Iris pigment epithelial cell (primary cell): ENCODE data around the gene ZNF326.
"Not testable (repeated sequence)": the region's sequence is repeated elsewhere in the genome, so short reads cannot be mapped to it uniquely, and the experiment has no call there.

Source experiments
- DNase-seq: peaks from one replicate; pipeline ENCODE4 v3.0.0-alpha.2; 2011; ENCODE audit warnings: low read depth

The ZNF326 gene

DNA sequence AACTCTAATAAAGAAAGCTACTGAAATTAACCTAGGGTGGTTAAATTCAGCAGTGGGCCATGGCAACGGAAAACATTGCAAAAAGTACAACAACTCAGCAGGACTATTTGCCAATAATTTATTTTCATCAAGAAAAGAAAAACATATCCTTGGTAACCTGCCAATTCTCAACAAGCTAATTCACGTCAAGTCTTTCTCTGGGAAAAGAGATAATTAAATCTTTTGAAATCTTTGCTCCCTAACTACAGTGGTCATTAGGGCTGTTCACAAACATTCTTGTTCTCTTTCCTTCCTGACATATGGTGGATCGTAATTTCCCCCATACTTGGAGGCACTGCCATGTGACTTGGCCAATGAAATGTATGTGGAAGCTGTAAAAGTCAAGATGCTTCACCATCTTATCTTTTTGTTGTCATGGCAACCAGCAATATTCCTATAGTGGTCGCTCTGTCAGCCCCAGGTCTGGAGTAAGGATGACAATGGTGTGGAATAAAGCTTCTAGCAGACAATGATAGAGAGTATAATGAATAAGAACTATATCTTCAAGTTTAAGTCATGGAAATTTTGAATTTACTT lies 29.6 kb upstream of the ZNF326 start:
- no peak for DNase-seq

DNA sequence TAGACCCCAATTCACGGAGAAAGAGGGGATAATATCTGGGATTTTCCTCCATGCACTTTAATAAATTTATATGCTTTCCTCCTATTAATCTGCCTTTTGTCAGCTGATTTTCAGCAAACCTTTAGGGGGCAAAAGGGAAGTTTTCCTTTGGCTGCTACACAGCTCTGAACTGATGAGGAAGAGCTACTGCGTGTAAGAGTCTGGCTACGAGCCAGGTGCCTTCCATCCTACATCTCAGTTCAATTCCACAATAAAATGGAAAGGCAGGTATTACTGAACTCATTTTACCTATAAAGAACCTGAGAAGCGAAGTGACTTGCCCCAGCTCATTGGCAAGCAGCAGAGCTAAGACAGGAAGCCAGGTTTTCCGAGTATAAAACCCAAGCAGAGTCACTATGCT lies 28.3 kb upstream of the ZNF326 start:
- no peak for DNase-seq

- peak; percentile 43 for DNase-seq
Measured at GRCh38 chr1:89971600-89971999, 23.3 kb upstream of the ZNF326 start.

DNA sequence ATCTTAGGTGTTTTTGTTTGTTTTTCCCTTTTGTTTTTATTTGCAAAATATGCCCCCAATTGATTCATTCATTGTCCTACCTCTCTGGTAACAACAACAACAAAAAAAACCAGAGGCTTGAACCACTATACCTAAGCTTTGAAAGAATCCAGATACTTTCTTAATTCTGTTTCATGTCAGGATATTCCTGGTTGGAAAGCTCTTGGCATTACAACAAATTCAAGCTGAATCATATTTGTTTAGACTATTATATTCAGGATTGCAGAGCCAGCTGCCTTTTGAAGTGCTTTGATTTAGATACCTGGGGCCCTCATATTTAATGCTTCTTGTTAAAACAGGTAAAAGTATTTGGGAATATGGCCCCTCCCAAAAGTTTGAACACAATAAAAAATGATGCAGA lies 22.9 kb upstream of the ZNF326 start:
- no peak for DNase-seq

DNA sequence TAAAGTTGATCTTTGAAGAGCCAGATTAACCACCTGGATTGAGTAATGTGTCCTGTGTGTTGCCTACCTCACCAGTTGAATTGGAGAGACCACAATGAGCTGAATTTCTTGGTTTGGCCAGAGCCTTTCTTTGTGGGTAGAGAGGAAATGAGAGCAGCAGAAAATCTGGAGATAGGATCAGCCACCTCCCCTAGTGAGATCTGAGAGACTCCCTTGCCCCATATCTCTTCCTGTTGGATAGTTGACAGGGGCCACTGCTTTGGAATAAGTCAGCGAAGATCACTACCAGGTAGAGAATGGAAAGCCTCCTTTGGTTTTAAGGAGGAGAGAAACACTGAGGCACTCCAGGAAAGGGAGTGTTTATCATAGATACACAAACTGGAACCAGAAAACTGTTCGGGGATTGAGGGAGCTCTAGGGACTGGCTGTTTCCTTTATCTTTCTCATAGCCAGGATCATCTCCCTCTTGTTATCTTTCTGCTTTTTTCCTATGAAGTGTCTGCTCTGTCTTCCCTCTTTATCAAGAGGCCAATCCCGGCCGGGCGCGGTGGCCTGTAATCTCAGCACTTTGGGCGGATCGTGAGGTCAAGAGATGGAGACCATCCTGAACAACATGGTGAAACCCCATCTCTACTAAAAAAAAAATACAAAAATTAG lies 21.3 kb upstream of the ZNF326 start:
- no peak for DNase-seq

DNA sequence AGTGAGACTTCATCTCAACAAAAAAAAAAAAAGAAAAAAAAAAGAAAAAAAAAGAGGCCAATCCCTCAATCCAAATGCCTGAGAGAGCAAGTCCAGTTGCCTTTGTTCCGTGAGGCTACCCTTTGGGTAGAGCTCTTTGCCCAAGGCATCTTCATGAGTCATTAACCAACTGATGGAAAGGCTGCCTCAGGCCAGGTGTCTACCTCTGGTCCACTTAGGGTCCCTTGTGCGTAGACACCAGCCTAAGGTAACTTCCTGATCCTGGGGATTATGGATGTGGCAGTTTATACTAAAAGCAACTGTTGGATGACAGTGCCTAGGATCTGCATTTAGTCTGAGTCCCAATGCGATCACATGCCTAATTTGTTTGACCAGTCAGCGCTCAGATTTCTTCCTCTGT lies 20.7 kb upstream of the ZNF326 start:
- no peak for DNase-seq

DNA sequence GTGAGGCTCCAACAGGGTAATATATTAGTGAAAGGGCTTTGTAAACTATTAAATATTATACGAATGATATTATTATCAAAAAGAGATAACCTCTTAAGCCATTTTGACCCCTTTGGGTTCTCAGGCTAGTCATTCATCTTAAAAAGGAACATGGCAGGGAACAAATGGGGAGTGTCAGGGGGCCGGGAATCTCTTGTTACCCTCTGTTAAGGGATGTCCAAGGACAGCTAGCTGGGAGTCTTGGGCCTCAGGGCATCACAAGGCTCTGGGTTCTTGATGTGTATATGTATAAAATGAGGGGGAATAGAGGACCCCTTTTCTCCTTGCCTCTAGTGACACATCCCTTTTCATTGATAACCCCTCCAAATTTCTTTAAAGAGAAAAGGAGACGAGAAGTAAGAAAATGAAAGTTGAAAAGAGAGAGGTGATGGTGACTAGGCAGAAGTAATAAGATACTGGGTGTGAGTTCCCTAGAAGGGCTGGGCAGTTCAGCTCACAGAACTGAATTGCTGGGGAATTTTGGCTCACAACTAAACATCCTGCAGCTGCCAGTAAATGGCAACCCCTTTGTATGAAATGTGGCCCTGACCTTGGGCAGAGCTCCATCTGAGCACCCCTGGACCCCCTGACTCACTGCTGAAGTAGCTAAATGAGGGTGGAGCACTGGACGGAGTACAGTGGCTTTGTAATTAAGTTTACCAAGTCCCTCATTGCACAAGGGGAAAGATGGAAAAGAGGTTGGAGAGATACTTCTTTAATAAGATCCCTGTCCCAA lies 20.0 kb upstream of the ZNF326 start:
- peak; percentile 87 for DNase-seq

GRCh38 chr1:89975540-89976125 lies 19.3 kb upstream of the ZNF326 start:
- DNase-seq, result no peak

DNA sequence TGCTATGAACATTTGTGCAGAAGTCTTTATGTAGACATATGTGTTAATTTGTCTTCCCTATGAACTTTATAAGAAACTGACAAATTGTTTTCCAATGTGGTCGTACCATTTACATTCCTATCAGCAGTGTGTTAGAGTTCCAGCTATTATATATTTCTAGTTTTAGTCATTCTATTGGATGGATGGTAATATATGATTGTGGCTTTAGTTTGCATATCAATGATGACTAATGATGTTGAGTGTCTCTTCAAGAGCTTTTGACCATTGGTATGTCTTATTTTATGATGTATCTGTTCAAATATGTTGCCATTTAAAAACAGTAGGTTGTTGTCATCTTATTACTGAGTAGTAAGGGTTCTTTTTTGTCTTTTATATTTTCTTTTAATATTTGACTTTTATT lies 16.2 kb upstream of the ZNF326 start:
- peak; percentile 72 for DNase-seq

- DNase-seq, result peak; percentile 25
Measured at GRCh38 chr1:89980605-89981004, 14.3 kb upstream of the ZNF326 start.

DNA sequence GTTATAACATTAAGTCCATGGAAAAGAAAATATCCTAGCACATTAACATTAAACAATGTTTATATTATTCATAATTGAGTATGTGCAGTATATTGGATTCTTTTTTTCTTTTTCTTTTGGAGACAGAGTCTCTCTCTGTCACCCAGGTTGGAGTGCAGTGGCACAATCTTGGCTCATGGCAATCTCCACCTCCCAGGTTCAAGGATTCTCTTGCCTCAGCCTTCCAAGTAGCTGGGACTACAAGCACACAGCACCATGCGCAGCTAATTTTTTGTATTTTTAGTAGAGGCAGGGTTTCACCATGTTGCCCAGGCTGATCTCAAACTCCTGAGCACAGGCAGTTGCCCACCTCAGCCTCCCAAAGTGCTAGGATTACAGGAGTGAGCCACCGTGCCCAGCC lies 12.1 kb upstream of the ZNF326 start:
- DNase-seq, result not testable (repeated sequence)

- DNase-seq, result not testable (repeated sequence)
Measured at GRCh38 chr1:89984564-89985116, 10.3 kb upstream of the ZNF326 start.

- no peak for DNase-seq
Measured at GRCh38 chr1:89986020-89986419, 8.9 kb upstream of the ZNF326 start.

- peak; percentile 75 for DNase-seq
Measured at GRCh38 chr1:89987159-89987819, 7.6 kb upstream of the ZNF326 start.

- DNase-seq, result no peak
Measured at GRCh38 chr1:89989099-89989498, 5.8 kb upstream of the ZNF326 start.

- DNase-seq, result no peak
Measured at GRCh38 chr1:89989799-89990198, 5.1 kb upstream of the ZNF326 start.

GRCh38 chr1:89990976-89991831 lies 3.7 kb upstream of the ZNF326 start:
- DNase-seq, result no peak

GRCh38 chr1:89993541-89993940 lies 1.4 kb upstream of the ZNF326 start:
- no peak for DNase-seq

- DNase-seq, result no peak
Measured at GRCh38 chr1:89994231-89994804, 592 bp upstream of the ZNF326 start.

DNA sequence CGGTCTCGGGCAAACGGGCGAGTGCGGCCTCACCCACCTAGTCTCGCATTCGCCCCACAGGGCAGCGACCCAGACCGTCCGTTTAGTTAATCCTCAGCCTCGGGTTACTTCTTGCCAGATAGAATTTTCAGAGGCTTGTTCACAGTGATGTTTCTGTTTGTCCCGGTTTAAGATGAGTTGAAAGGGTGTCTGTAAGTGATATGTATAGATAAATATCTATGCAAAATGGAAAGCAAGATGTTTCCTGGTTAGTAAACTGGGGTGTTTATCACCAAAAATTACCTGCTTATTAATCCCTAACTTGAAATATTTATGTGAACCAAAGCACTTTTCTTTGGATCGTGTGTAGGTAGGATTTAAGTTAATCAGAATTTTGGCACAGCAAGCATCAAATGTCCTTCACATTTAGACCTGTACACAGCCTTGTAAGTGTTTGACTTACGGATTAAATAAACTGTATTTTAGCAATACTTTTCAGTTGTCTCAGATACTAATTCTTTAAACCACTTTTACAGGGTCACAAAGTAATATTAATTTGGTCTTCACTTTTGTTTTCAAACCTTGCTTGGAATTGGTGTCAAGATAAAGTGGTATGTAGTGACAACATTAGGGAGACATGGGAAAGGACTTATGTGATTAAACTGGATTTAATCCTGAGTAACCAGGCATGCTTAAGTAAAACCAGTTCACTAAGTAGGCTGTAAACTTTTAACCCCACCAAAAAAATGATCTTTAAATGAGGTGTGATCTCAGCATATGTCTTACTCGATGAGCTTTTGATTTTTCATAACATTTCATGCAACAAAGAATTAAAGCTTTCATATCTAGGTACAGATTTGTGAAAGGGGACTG lies 914 bp downstream of the ZNF326 start:
- peak; percentile 50 for DNase-seq
